Measurements from ENCODE around the gene RIPK4. TPM values are rescaled to one million over a fixed set of nuclear protein-coding genes. Genes with fewer than 3 reads are reported as not detected.
A peak's percentile ranks its signal among the peaks of the same experiment; 100 is the strongest.

The RIPK4 gene
- total and polyA plus RNA-seq, 2 experiments from 2014 or later, result 0.46 to 0.54 TPM

- TF ChIP-seq EZH2phosphoT487 (IDR thresholded peaks at IDR 0.05; ENCODE audit: insufficient read depth, low read depth), result no peak
- H3K9ac ChIP-seq, result no peak overlapping the region
- no peaks in the 10 kb centered on the region for H3K9me2 ChIP-seq (ENCODE audit: insufficient read depth)
- no peaks in the 10 kb centered on the region for H3K79me2 ChIP-seq (ENCODE audit: insufficient read depth)
- H4K20me1 ChIP-seq (ENCODE audit: insufficient read depth), result no peaks in the 10 kb centered on the region
- 90 to 92% methylated on average over 11 of the region's 11 CpGs for WGBS, 2 experiments (ENCODE audit: low coverage in 1 of 2, low lambda C conversion rate in 2 of 2, missing lambda C conversion rate in 2 of 2)
- H3K27me3 ChIP-seq (replicated peaks; ENCODE audit: insufficient read depth), result no peaks in the 10 kb centered on the region
- no peaks in the 10 kb centered on the region for H3F3A ChIP-seq (ENCODE audit: insufficient read depth)
- H3K9me3 ChIP-seq (ENCODE audit: low read depth), result no peaks in the 10 kb centered on the region
- H3K36me3 ChIP-seq (ENCODE audit: low read depth), result no peaks in the 10 kb centered on the region
- no peak overlapping the region for H3K4me2 ChIP-seq (ENCODE audit: unreplicated experiment)
- H3K4me1 ChIP-seq (ENCODE audit: insufficient read depth), result no peaks in the 10 kb centered on the region
- in situ Hi-C loops (cut with MboI), result no loop called here
- H3K27ac ChIP-seq, result no peak overlapping the region
- no peak overlapping the region for H3K4me3 ChIP-seq
- peak; percentile 15 for DNase-seq
- H2AFZ ChIP-seq, result no peak overlapping the region
Observed at GRCh38 chr21:41759214-41759840, 7.5 kb downstream of the RIPK4 start.

GRCh38 chr21:41758550-41758949 lies 8.3 kb downstream of the RIPK4 start:
- Histone ChIP-seq H3K27ac (no peak overlapping the region), H3K4me1 (ENCODE audit: insufficient read depth) (no peaks in the 10 kb centered on the region), H3F3A (ENCODE audit: insufficient read depth) (no peaks in the 10 kb centered on the region), H4K20me1 (ENCODE audit: insufficient read depth) (no peaks in the 10 kb centered on the region), H3K79me2 (ENCODE audit: insufficient read depth) (no peaks in the 10 kb centered on the region), H3K36me3 (ENCODE audit: low read depth) (no peaks in the 10 kb centered on the region), H3K4me2 (ENCODE audit: unreplicated experiment) (no peak overlapping the region), H3K9ac (no peak overlapping the region), H3K4me3 (no peak overlapping the region), H3K27me3 (replicated peaks; ENCODE audit: insufficient read depth) (no peaks in the 10 kb centered on the region), H2AFZ (no peak overlapping the region), H3K9me3 (ENCODE audit: low read depth) (no peaks in the 10 kb centered on the region), H3K9me2 (ENCODE audit: insufficient read depth) (no peaks in the 10 kb centered on the region)
- WGBS, 2 experiments (ENCODE audit: low coverage in 1 of 2, low lambda C conversion rate in 2 of 2, missing lambda C conversion rate in 2 of 2), result 81 to 84% methylated on average over 5 of the region's 5 CpGs
- peak; percentile 25 for DNase-seq
- no peak for TF ChIP-seq EZH2 (IDR thresholded peaks at IDR 0.05; ENCODE audit: insufficient read depth, poor library complexity, severe bottlenecking)
- no peak for TF ChIP-seq EZH2phosphoT487 (IDR thresholded peaks at IDR 0.05; ENCODE audit: insufficient read depth, low read depth)
- in situ Hi-C loops (cut with MboI), result no loop called here

- H4K20me1 ChIP-seq (ENCODE audit: insufficient read depth), result no peaks in the 10 kb centered on the region
- DNase-seq, result no peak
- in situ Hi-C loops (cut with MboI), result no loop called here
- no peaks in the 10 kb centered on the region for H3K36me3 ChIP-seq (ENCODE audit: low read depth)
- no peak overlapping the region for H3K27ac ChIP-seq
- peaks cover 24% of the 10 kb centered on the region for H3K4me1 ChIP-seq (ENCODE audit: insufficient read depth)
- H2AFZ ChIP-seq, result no peak overlapping the region
- 97% methylated on average over 33 of the region's 33 CpGs for WGBS, 2 experiments (ENCODE audit: low coverage in 1 of 2, low lambda C conversion rate in 2 of 2, missing lambda C conversion rate in 2 of 2)
- no peaks in the 10 kb centered on the region for H3K27me3 ChIP-seq (replicated peaks; ENCODE audit: insufficient read depth)
- H3K9me3 ChIP-seq (ENCODE audit: low read depth), result no peaks in the 10 kb centered on the region
- TF ChIP-seq EZH2 (IDR thresholded peaks at IDR 0.05; ENCODE audit: insufficient read depth, poor library complexity, severe bottlenecking) (no peak), EZH2phosphoT487 (IDR thresholded peaks at IDR 0.05; ENCODE audit: insufficient read depth, low read depth) (no peak)
- H3K79me2 ChIP-seq (ENCODE audit: insufficient read depth), result no peaks in the 10 kb centered on the region
- no peaks in the 10 kb centered on the region for H3K9me2 ChIP-seq (ENCODE audit: insufficient read depth)
- H3K4me3 ChIP-seq, result no peak overlapping the region
- no peak overlapping the region for H3K9ac ChIP-seq
- H3F3A ChIP-seq (ENCODE audit: insufficient read depth), result no peaks in the 10 kb centered on the region
- H3K4me2 ChIP-seq (ENCODE audit: unreplicated experiment), result no peak overlapping the region
Observed at GRCh38 chr21:41755934-41756773, 10.7 kb downstream of the RIPK4 start.

- Histone ChIP-seq H4K20me1 (ENCODE audit: insufficient read depth) (no peaks in the 10 kb centered on the region), H3K27ac (no peak overlapping the region)
Observed at GRCh38 chr21:41755258-41755933, 11.5 kb downstream of the RIPK4 start.

More at GRCh38 chr21:41755258-41755933, 11.5 kb downstream of the RIPK4 start:
- H3K36me3 ChIP-seq (ENCODE audit: low read depth), result no peaks in the 10 kb centered on the region
- H3K79me2 ChIP-seq (ENCODE audit: insufficient read depth), result no peaks in the 10 kb centered on the region
- no peaks in the 10 kb centered on the region for H3F3A ChIP-seq (ENCODE audit: insufficient read depth)
- no peaks in the 10 kb centered on the region for H3K9me3 ChIP-seq (ENCODE audit: low read depth)
- DNase-seq, result no peak
- H3K9ac ChIP-seq, result no peak overlapping the region
- H3K4me3 ChIP-seq, result no peak overlapping the region
- H3K9me2 ChIP-seq (ENCODE audit: insufficient read depth), result no peaks in the 10 kb centered on the region
- peaks cover 32% of the 10 kb centered on the region for H3K4me1 ChIP-seq (ENCODE audit: insufficient read depth)
- H3K27me3 ChIP-seq (replicated peaks; ENCODE audit: insufficient read depth), result no peaks in the 10 kb centered on the region
- TF ChIP-seq EZH2 (IDR thresholded peaks at IDR 0.05; ENCODE audit: insufficient read depth, poor library complexity, severe bottlenecking) (no peak), EZH2phosphoT487 (IDR thresholded peaks at IDR 0.05; ENCODE audit: insufficient read depth, low read depth) (no peak)
- H2AFZ ChIP-seq, result no peak overlapping the region
- in situ Hi-C loops (cut with MboI), result no loop called here
- H3K4me2 ChIP-seq (ENCODE audit: unreplicated experiment), result no peak overlapping the region
- 96 to 97% methylated on average over 23 of the region's 23 CpGs for WGBS, 2 experiments (ENCODE audit: low coverage in 1 of 2, low lambda C conversion rate in 2 of 2, missing lambda C conversion rate in 2 of 2)
